HG03064 (cell line): ENCODE results near the gene RAB7B.
A peak's percentile ranks its signal among the peaks of the same experiment; 100 is the strongest.
"Not testable (repeated sequence)": the region's sequence is repeated elsewhere in the genome, so short reads cannot be mapped to it uniquely, and the experiment has no call there.

Experiments
- ATAC-seq: cut with Tn5 transposase; IDR thresholded peaks from one replicate; pipeline ENCODE4 v1.9.1; 2021; ENCODE audit warnings: low read depth; ENCODE audit not compliant: unreplicated experiment

Gene RAB7B

GRCh38 chr1:206002871-206003801 is at the start of gene RAB7B:
TSS of gene RAB7B (minus strand) at chr1:206003395. CDS start at chr1:205994135, 9,260 bp downstream.
- ATAC-seq: no peak

GRCh38 chr1:206052231-206052865 is 49.2 kb upstream of the RAB7B start:
- ATAC-seq: not testable (repeated sequence)

GRCh38 chr1:206050655-206051235 is 47.5 kb upstream of the RAB7B start:
- ATAC-seq: peak; percentile 84

- no peak for ATAC-seq
These were observed 46.9 kb upstream of the RAB7B start for GRCh38 chr1:206049919-206050600.

GRCh38 chr1:206049293-206049692 is 46.1 kb upstream of the RAB7B start:
- peak; percentile 31 for ATAC-seq

GRCh38 chr1:206048582-206048981 is 45.4 kb upstream of the RAB7B start:
- no peak for ATAC-seq

GRCh38 chr1:206047271-206047670 is 44.1 kb upstream of the RAB7B start:
- ATAC-seq: no peak

- no peak for ATAC-seq
These were observed 38.4 kb upstream of the RAB7B start for GRCh38 chr1:206041640-206042039.

- ATAC-seq: no peak
These were observed 37.1 kb upstream of the RAB7B start for GRCh38 chr1:206040328-206040727.

GRCh38 chr1:206039046-206039973 is 36.1 kb upstream of the RAB7B start:
- ATAC-seq: no peak

- ATAC-seq: no peak
These were observed 34.4 kb upstream of the RAB7B start for GRCh38 chr1:206037581-206037980.

- ATAC-seq: no peak
These were observed 33.7 kb upstream of the RAB7B start for GRCh38 chr1:206036663-206037455.

- no peak for ATAC-seq
These were observed 31.8 kb upstream of the RAB7B start for GRCh38 chr1:206035027-206035426.

GRCh38 chr1:206032380-206033140 is 29.4 kb upstream of the RAB7B start:
- no peak for ATAC-seq

GRCh38 chr1:206030714-206031113 is 27.5 kb upstream of the RAB7B start:
- no peak for ATAC-seq

GRCh38 chr1:206030191-206030590 is 27.0 kb upstream of the RAB7B start:
- no peak for ATAC-seq

- ATAC-seq: no peak
These were observed 26.3 kb upstream of the RAB7B start for GRCh38 chr1:206029484-206029883.

GRCh38 chr1:206025283-206025820 is 22.2 kb upstream of the RAB7B start:
- no peak for ATAC-seq
